ENCODE data around the gene VEPH1.

DNA sequence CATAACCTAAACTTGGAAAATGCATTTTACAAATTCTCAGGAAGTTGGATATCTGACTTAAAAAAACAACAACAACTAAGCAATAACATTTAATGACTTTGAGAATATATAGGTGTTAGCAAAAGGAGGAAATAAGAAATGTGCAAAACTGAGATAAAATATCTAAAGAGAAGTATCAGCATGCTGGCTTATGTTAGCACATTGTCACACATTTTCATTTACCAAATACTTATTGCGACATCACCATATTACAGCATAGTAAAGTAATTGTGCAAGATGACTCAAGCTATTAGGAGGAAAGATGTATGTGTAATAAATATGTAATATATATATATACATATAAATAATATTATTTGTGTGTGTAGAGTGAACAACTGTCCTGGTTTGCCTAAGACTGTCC, 57.4 kb downstream of the VEPH1 start:
- TF ChIP-seq GATA3 (IDR thresholded peaks at IDR 0.05; ENCODE audit: low read depth, low read length) (no peak), GATA2 (IDR thresholded peaks at IDR 0.05; ENCODE audit: low read depth, low read length) (no peak)
